SK-N-DZ (cell line): Measurements from ENCODE around the gene ZNF8.
"Not testable (repeated sequence)": the region's sequence is repeated elsewhere in the genome, so short reads cannot be mapped to it uniquely, and the experiment has no call there.

Source experiments
- DNase-seq: peaks from one replicate; pipeline ENCODE4 v3.0.0-alpha.2; 2015; ENCODE audit warnings: low spot score
- small RNA-seq, 2 experiments: library from RNA; depleted of rRNA; stranded (forward); fragments of <200 nt; gene quantifications; one replicate each; pipeline ENCODE3, GENCODE V24; 2014

ZNF8 gene

DNA sequence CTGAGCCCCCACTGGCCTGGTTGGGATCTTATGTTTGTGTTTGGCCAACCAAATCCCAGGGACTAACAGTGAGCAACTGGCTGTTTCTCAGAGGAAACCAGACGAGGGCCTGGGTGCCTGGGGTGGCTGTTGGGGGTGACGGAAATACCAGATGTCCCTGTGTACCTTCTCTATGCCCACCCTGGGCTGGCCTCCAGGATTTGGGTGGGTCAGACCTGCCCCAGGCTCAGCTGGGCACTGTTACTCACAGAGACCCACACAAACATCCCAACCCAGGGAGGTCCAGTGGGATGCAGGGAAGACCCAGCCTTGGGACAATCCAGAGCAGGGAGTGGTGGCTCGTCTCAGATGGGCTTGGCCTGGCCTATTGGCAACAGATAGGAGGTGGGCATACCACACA lies 56.9 kb downstream of the ZNF8 start:
- DNase-seq = no peak

GRCh38 chr19:58336216-58336615 lies 57.5 kb downstream of the ZNF8 start:
- no peak for DNase-seq

- no peak for DNase-seq
Measured at GRCh38 chr19:58336820-58337219, 58.1 kb downstream of the ZNF8 start.

DNA sequence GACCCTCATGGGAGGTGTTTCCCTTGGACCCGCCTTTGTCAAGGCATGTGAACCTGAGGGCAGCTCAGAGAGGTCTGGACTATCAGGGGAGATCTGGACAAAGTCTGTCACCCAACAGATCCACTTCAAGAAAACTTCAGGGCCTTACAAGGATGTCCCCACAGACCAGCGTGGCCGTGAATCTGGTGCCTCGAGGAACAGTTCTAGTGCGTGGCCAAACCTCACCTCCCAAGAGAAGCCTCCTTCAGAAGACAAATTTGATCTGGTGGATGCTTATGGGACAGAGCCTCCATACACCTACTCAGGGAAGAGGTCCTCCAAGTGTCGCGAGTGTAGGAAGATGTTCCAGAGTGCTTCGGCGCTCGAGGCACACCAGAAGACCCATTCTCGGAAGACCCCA lies 59.6 kb downstream of the ZNF8 start:
- no peak for DNase-seq

- no peak for DNase-seq
Measured at GRCh38 chr19:58338825-58339558, 60.2 kb downstream of the ZNF8 start.

DNA sequence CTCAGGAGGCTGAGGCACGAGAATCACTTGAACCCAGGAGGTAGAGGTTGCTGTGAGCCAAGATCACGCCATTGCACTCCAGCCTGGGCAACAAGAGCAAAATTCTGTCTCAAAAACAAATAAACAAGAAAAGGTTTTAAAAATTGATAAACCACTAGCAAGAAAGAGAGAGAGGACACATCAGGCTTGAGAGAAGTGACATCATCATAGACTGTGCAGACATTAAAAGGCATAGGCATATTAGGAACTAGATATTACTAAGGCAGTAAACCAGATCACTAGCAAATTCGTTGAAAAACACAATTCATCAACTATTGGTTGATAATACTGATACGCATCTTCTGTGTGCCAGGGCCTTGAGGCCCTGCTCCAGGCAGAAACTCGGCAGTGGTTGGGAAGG lies 66.8 kb downstream of the ZNF8 start:
- DNase-seq = no peak

GRCh38 chr19:58346961-58347929 lies 68.5 kb downstream of the ZNF8 start:
- peak; percentile 62 for DNase-seq

DNA sequence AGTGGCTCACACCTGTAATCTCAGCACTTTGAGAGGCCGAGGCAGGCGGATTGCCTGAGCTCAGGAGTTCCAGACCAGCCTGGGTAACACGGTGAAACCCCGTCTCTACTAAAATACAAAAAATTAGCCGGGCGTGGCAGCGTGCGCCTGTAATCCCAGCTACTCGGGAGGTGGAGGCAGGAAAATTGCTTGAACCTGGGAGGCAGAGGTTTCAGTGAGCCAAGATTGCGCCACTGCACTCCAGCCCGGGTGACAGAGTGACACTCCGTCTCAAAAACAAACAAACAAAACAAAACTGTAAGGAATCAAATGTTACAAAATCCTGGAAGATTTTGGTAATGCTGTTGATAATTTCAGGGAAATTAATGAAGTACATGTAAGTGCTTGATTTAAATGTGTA lies 69.3 kb downstream of the ZNF8 start:
- not testable (repeated sequence) for DNase-seq

- DNase-seq = no peak
Measured at GRCh38 chr19:58349590-58349989, 70.8 kb downstream of the ZNF8 start.

DNA sequence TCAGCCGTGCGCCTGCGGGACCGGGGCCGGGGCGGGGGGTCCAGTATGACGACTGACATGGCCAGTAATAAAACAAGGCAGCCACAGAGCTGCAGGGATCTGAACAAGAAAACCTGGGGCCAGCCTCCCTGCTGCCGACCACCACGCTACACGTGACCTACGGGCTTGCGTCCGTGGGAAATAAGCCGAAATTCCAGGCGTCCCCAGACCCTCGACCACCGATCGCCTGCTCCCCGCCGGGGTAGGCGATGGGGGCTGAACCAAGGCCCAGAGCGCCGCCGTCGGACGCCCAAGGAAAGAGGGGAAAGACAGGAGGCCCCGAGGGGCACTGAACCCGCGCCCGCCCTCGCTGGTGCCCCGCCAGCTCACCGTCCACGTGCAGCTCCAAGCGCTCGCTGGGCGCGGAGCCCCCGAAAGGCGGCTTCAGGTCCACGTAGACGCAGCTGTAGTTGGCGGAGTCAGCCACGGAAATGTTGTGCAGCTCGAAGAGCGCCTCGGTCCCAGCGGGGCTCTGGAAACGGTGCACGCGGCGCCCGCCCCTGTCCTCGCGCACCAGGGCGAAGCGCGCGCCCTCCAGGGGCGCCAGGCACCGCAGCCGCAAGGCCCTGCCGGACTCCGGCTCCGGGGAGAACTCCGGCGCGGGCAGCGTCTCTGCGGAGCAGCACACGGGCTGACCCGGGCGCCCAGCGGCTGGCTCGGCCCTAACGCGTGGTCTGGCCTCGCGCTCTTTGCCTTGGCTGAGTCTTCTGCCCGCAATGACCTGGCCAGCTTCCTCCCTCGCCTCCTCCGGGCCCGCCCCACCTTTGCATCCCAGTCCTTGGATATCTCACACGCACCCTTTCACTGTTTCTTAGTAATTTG lies 71.5 kb downstream of the ZNF8 start:
- no peak for DNase-seq

DNA sequence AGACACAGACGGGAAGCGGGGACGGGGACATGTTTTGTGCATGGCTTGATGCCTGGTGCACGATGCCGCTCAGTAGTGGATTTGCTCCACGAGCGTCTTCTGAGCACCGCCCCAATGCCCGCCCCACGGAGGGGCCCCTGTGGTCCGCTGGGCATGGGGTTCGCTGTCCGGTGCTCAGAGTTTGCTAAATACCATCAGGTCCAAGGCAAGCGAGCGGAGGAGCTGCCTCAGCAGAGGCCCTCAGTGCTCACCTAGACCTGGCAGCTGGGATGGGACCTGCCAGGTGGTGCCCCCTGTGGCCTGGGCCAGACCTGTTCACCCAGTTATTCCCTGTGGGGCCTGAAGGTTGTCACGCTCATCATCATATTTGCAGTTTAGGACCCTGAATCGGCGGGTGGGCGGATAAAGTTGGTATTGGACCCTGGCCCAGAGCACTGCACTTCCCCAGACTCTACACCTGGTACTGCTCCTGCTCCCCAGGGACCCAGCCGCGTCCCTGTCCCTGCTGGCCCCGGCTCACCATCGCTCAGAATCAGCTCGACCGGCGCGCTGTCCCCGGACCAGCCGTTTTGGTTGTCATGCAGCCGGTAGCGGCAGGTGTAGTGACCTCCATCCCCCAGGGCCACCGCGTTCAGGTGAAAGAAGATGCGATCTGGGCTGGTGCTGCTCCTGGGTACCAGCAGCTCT lies 72.3 kb downstream of the ZNF8 start:
- DNase-seq = no peak

- no peak for DNase-seq
Measured at GRCh38 chr19:58351558-58351878, 72.8 kb downstream of the ZNF8 start.

GRCh38 chr19:58351990-58352755 lies 73.4 kb downstream of the ZNF8 start:
- DNase-seq = no peak

Small RNAs within 50 kb of the gene (small RNA-seq; reads per million reads assigned to genes)
- gene MIR6806 = 0 reads per million in 2 experiments
